GM12878 (cell line): Measurements from ENCODE around the gene SACS. TPM values are rescaled to one million over a fixed set of nuclear protein-coding genes. Genes with fewer than 3 reads are reported as not detected.

Experiments
- ASH2L ChIP-seq: fragments of 300-600, 200-600 bp; sonication (generic); IDR thresholded peaks from 2 replicates; pipeline ENCODE4 v1.6.1; 2017; ENCODE audit warnings: low read depth, mild to moderate bottlenecking, borderline replicate concordance
- BCL11A ChIP-seq: IDR thresholded peaks from 2 replicates; pipeline ENCODE4 v1.6.1; 2011; ENCODE audit warnings: low read depth, low read length
- BHLHE40 ChIP-seq, 2 experiments: fragments of 450-650 bp in 1 of 2; IDR thresholded peaks; 2 replicates each; pipeline ENCODE4 v1.6.1; 2011 to 2017; ENCODE audit warnings: low read depth in 2 of 2, borderline replicate concordance in 1 of 2, improper control_type of control experiment in 1 of 2, low read length in 1 of 2, mild to moderate bottlenecking in 1 of 2
- DPF2 ChIP-seq: fragments of 450-650 bp; IDR thresholded peaks from 2 replicates; pipeline ENCODE4 v1.6.1; 2017; ENCODE audit warnings: mild to moderate bottlenecking
- ESRRA ChIP-seq: IDR thresholded peaks from 2 replicates; pipeline ENCODE4 v1.6.1; 2012; ENCODE audit warnings: mild to moderate bottlenecking, low read length, improper control_type of control experiment
- EZH2 ChIP-seq: IDR thresholded peaks from 2 replicates; pipeline ENCODE4 v1.6.1; 2012; ENCODE audit warnings: low read depth, mild to moderate bottlenecking, control low read depth, inconsistent platforms, low read length, borderline replicate concordance; ENCODE audit not compliant: control insufficient read depth
- IKZF1 ChIP-seq: fragments of 450-650 bp; conservative IDR thresholded peaks from 2 replicates; pipeline ENCODE4 v1.6.1; 2017; ENCODE audit warnings: antibody characterized with exemption, mild to moderate bottlenecking
- MEF2A ChIP-seq: IDR thresholded peaks from 2 replicates; pipeline ENCODE4 v1.6.1; 2011; ENCODE audit warnings: low read depth, mild to moderate bottlenecking, low read length, moderate library complexity; ENCODE audit not compliant: insufficient read depth
- MEF2B ChIP-seq: fragments of 450-650 bp; IDR thresholded peaks from 2 replicates; pipeline ENCODE4 v1.6.1; 2018; ENCODE audit warnings: mild to moderate bottlenecking, moderate library complexity; ENCODE audit not compliant: partially characterized antibody, poor library complexity, severe bottlenecking
- NBN ChIP-seq: fragments of 450-650 bp; IDR thresholded peaks from 2 replicates; pipeline ENCODE4 v1.6.1; 2016
- NFXL1 ChIP-seq: fragments of 450-650 bp; IDR thresholded peaks from 2 replicates; pipeline ENCODE4 v1.6.1; 2017; ENCODE audit warnings: antibody characterized with exemption, mild to moderate bottlenecking, borderline replicate concordance
- NKRF ChIP-seq: fragments of 450-650 bp; conservative IDR thresholded peaks from 2 replicates; pipeline ENCODE4 v1.6.1; 2017; ENCODE audit warnings: mild to moderate bottlenecking, moderate library complexity
- PAX5 ChIP-seq: IDR thresholded peaks from 2 replicates; pipeline ENCODE4 v1.6.1; 2011; ENCODE audit warnings: low read depth, low read length, borderline replicate concordance
- POLR2A ChIP-seq: IDR thresholded peaks from 2 replicates; pipeline ENCODE4 v1.6.1; 2011; ENCODE audit warnings: low read depth, mild to moderate bottlenecking, low read length
- POU2F2 ChIP-seq: IDR thresholded peaks from 3 replicates; pipeline ENCODE4 v1.6.1; 2011; ENCODE audit warnings: low read depth, mild to moderate bottlenecking, low read length, borderline replicate concordance
- RELA ChIP-seq: fragments of 450-650 bp; IDR thresholded peaks from 2 replicates; pipeline ENCODE4 v1.8.0; 2014; ENCODE audit warnings: borderline replicate concordance; ENCODE audit not compliant: partially characterized antibody
- SIX5 ChIP-seq: IDR thresholded peaks from 2 replicates; pipeline ENCODE4 v1.6.1; 2011; ENCODE audit warnings: mild to moderate bottlenecking, low read depth, low read length, moderate library complexity; ENCODE audit not compliant: severe bottlenecking
- STAT1 ChIP-seq: fragments of 450-650 bp; conservative IDR thresholded peaks from 2 replicates; pipeline ENCODE4 v1.6.1; 2014; ENCODE audit warnings: antibody characterized with exemption, mild to moderate bottlenecking
- TAF1 ChIP-seq: IDR thresholded peaks from 2 replicates; pipeline ENCODE4 v1.6.1; 2011; ENCODE audit warnings: mild to moderate bottlenecking, low read depth, low read length, borderline replicate concordance
- TCF12 ChIP-seq: IDR thresholded peaks from 2 replicates; pipeline ENCODE4 v1.6.1; 2011; ENCODE audit warnings: low read depth, mild to moderate bottlenecking, low read length
- polyA plus RNA-seq, 11 experiments: library from polyadenylated mRNA; depleted of rRNA in 4 of 11; unstranded in 6 of 11; stranded (reverse) in 5 of 11; fragments of >200 nt; fragmentation: Nextera tagmentation in 4 of 11; fragmentation: Illumina TruSeq in 1 of 11; extraction: Ambion mirVana in 4 of 11; extraction: Trizol in 1 of 11; gene quantifications; 1 replicate in 1 of 11; 2 replicates in 10 of 11; pipeline versions ENCODE4 v1.2.1 to v1.2.3, GENCODE V29; 2011 to 2016; ENCODE audit warnings: inconsistent platforms in 2 of 11, missing spikeins in 2 of 11, low read depth in 1 of 11
- total RNA-seq, 4 experiments: library from RNA; depleted of rRNA in 3 of 4; stranded (reverse); fragments of >200 nt in 3 of 4; fragmentation: Illumina TruSeq in 1 of 4; extraction: Trizol in 1 of 4; gene quantifications; 2 replicates each; pipeline versions ENCODE4 v1.2.1 to v1.2.3, GENCODE V29; 2013 to 2021
- TF ChIP-seq, protein P1 (sequence below): IDR thresholded peaks from 2 replicates; pipeline ENCODE4 v1.6.1; 2012; ENCODE audit warnings: low read depth, low read length, improper control_type of control experiment
- TF ChIP-seq, protein P2 (sequence below): fragments of 150-350 bp; IDR thresholded peaks from 2 replicates; pipeline ENCODE4 v1.6.1; 2016; ENCODE audit warnings: low read depth, low read length
- TF ChIP-seq, protein P3 (sequence below): fragments of 450-650 bp; IDR thresholded peaks from 2 replicates; pipeline ENCODE4 v1.6.1; 2016; ENCODE audit warnings: mild to moderate bottlenecking

Gene SACS
- total and polyA plus RNA-seq, 10 of the 15 experiments (the other 5 are each of a cell fraction or from before 2014, with no cell fraction given): 9.9 to 74.9 (median 22.1) TPM

- TF ChIP-seq NKRF: no peak
- TF ChIP-seq, protein P1, sequence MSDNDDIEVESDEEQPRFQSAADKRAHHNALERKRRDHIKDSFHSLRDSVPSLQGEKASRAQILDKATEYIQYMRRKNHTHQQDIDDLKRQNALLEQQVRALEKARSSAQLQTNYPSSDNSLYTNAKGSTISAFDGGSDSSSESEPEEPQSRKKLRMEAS: peak; percentile 22; the same call in 1 of the 2 replicates
- TF ChIP-seq MEF2B: peak; percentile 43
- TF ChIP-seq BHLHE40 (IDR thresholded peaks at IDR 0.05; ENCODE audit: borderline replicate concordance in 1 of 2, low read depth in 2 of 2, low read length in 1 of 2): peak; percentile 51 to 81; a peak in 3 of 4 replicates
- TF ChIP-seq, protein P2, sequence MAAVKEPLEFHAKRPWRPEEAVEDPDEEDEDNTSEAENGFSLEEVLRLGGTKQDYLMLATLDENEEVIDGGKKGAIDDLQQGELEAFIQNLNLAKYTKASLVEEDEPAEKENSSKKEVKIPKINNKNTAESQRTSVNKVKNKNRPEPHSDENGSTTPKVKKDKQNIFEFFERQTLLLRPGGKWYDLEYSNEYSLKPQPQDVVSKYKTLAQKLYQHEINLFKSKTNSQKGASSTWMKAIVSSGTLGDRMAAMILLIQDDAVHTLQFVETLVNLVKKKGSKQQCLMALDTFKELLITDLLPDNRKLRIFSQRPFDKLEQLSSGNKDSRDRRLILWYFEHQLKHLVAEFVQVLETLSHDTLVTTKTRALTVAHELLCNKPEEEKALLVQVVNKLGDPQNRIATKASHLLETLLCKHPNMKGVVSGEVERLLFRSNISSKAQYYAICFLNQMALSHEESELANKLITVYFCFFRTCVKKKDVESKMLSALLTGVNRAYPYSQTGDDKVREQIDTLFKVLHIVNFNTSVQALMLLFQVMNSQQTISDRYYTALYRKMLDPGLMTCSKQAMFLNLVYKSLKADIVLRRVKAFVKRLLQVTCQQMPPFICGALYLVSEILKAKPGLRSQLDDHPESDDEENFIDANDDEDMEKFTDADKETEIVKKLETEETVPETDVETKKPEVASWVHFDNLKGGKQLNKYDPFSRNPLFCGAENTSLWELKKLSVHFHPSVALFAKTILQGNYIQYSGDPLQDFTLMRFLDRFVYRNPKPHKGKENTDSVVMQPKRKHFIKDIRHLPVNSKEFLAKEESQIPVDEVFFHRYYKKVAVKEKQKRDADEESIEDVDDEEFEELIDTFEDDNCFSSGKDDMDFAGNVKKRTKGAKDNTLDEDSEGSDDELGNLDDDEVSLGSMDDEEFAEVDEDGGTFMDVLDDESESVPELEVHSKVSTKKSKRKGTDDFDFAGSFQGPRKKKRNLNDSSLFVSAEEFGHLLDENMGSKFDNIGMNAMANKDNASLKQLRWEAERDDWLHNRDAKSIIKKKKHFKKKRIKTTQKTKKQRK: no peak
- peak; percentile 15; the same call in 1 of the 2 replicates for TF ChIP-seq TAF1
- peak; percentile 35; the same call in 1 of the 2 replicates for TF ChIP-seq NBN
- 0 out of 2 replicates have a peak, but pooled peaks have one; percentile 12 for TF ChIP-seq BCL11A
- TF ChIP-seq PAX5: peak; percentile 31; the same call in 1 of the 2 replicates
- no peak for TF ChIP-seq EZH2
- TF ChIP-seq, protein P3, sequence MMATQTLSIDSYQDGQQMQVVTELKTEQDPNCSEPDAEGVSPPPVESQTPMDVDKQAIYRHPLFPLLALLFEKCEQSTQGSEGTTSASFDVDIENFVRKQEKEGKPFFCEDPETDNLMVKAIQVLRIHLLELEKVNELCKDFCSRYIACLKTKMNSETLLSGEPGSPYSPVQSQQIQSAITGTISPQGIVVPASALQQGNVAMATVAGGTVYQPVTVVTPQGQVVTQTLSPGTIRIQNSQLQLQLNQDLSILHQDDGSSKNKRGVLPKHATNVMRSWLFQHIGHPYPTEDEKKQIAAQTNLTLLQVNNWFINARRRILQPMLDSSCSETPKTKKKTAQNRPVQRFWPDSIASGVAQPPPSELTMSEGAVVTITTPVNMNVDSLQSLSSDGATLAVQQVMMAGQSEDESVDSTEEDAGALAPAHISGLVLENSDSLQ: peak; percentile 51
- 0 out of 3 replicates have a peak, but pooled peaks have one; percentile 20 for TF ChIP-seq POU2F2
- 0 out of 2 replicates have a peak, but pooled peaks have one; percentile 44 for TF ChIP-seq ASH2L
- TF ChIP-seq STAT1: 0 out of 2 replicates have a peak, but pooled peaks have one; percentile 45
- TF ChIP-seq NFXL1: no peak
- TF ChIP-seq ESRRA: no peak
- TF ChIP-seq RELA: peak; percentile 81
- no peak for TF ChIP-seq SIX5
- peak; percentile 74 for TF ChIP-seq IKZF1
- TF ChIP-seq TCF12: peak; percentile 68; the same call in 1 of the 2 replicates
- TF ChIP-seq MEF2A: peak; percentile 75; the same call in 1 of the 2 replicates
- peak; percentile 74 for TF ChIP-seq POLR2A
- TF ChIP-seq DPF2: peak; percentile 79
Measured at GRCh38 chr13:23466144-23467002, 32.9 kb upstream of the SACS start (continued).
